Measurements from ENCODE around the gene APOF.
"Not testable (repeated sequence)": the region's sequence is repeated elsewhere in the genome, so short reads cannot be mapped to it uniquely, and the experiment has no call there.

APOF gene

GRCh38 chr12:56361487-56362129, 1.0 kb downstream of the APOF start:
- DNase-seq, result no peak

- DNase-seq, result peak; percentile 100
These were observed 2.5 kb downstream of the APOF start, which contains the start of gene STAT2 for GRCh38 chr12:56359851-56360767. STAT2 (minus strand) TSS chr12:56360107; CDS start chr12:56356571, 3,536 bp downstream.

DNA sequence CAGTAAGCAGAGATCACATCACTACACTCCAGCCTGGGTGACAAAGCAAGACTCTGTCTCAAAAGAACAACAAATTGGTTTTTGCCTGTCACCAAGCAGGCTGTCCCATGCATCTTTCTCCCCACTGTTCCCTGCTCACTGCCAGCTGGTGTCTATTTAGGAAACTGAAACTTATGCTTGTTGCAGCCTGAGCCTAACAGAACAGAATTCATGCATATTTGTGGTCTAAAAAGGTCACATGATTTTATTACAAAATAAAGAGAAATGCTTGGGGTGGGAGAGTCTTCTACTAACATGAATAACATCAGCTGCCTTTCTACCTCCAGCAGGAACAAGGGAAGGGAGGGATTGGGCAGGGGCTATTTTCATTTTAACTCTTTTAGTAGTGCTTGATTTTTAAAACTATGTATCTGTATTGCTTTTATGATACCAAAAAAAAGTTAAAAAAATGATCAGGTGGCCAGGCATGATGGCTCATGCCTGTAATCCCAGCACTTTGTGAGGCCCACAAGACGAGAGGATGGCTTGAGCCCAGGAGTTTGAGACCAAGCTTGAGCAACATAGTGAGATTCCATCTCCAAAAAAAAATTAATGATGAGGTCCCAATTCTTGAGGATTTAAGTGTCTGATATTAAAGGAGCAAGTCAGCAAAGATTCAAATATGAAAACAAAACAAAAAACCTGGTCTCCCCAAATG, 3.7 kb downstream of the APOF start:
- DNase-seq, result peak; percentile 63

- DNase-seq, result no peak
These were observed 11.3 kb downstream of the APOF start for GRCh38 chr12:56351325-56351724.

DNA sequence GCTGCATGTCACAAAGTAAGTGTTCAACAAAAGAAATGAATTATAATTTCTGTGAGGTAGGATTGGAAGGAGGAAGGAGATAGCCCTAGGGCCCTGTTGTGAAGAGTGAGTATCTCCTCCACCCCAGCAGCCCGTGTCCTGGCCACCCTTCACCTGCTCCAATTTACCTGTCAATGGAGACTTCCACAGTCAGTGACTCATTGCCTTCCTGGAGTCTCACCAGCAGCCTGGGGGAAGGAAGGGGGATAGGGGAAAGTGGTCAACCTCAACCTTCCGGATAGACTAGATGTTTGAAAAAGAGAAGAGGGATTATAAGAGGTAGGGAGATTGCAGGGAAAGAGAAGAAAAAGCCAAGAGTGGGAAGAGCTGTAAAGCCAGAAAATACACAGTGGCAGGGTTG, 12.0 kb downstream of the APOF start:
- no peak for DNase-seq

- DNase-seq, result no peak
These were observed 13.9 kb downstream of the APOF start for GRCh38 chr12:56348776-56349175.

DNA sequence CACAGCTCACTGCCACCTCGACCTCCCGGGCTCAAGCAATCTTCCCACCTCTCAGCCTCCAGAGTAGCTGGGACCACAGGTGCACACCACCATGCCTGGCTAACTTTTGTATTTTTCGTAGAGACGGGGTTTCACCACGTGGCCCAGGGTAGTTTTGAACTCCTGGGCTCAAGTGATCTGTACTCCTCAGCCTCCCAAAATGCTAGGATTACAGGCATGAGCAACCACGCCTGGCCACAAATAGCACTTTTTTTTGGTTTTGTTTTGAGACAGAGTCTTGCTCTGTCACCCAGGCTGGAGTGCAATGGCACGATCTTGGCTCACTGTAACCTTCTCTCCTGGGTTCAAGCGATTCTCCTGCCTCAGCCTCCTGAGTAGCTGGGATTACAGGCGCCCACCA, 15.4 kb downstream of the APOF start:
- DNase-seq, result not testable (repeated sequence)

GRCh38 chr12:56346675-56347074, 16.0 kb downstream of the APOF start:
- DNase-seq, result no peak

GRCh38 chr12:56342290-56342689, 20.4 kb downstream of the APOF start:
- DNase-seq, result not testable (repeated sequence)

- DNase-seq, result no peak
These were observed 21.0 kb downstream of the APOF start for GRCh38 chr12:56341616-56342015.

- DNase-seq, result no peak
These were observed 23.6 kb downstream of the APOF start for GRCh38 chr12:56339158-56339422.

GRCh38 chr12:56338308-56339157, 24.1 kb downstream of the APOF start, which contains the start of gene IL23A:
IL23A (plus strand) TSS chr12:56338884; CDS start chr12:56339045, 161 bp downstream.
- DNase-seq, result peak; percentile 45

GRCh38 chr12:56337753-56338251, 24.9 kb downstream of the APOF start:
- no peak for DNase-seq

- no peak for DNase-seq
These were observed 26.1 kb downstream of the APOF start for GRCh38 chr12:56336361-56337167.

DNA sequence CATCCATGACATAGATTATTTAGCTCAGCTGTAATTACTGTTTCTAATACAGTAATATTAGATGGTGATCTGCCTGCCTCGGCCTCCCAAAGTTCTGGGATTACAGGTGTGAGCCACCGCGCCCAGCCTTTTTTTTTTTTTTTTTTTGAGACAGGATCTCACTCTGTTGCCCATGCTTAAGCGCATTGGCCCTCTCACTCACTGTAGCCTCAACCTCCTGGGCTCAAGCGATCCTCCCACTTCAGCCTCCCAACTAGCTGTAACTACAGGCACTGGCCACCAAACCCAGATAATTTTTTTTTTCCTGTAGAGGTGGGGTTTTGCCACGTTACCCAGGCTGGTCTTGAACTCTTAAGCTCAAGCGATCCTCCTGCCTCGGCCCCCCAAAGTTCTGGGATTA, 27.1 kb downstream of the APOF start:
- DNase-seq, result not testable (repeated sequence)

- no peak for DNase-seq
These were observed 28.2 kb downstream of the APOF start for GRCh38 chr12:56334490-56334793.

DNA sequence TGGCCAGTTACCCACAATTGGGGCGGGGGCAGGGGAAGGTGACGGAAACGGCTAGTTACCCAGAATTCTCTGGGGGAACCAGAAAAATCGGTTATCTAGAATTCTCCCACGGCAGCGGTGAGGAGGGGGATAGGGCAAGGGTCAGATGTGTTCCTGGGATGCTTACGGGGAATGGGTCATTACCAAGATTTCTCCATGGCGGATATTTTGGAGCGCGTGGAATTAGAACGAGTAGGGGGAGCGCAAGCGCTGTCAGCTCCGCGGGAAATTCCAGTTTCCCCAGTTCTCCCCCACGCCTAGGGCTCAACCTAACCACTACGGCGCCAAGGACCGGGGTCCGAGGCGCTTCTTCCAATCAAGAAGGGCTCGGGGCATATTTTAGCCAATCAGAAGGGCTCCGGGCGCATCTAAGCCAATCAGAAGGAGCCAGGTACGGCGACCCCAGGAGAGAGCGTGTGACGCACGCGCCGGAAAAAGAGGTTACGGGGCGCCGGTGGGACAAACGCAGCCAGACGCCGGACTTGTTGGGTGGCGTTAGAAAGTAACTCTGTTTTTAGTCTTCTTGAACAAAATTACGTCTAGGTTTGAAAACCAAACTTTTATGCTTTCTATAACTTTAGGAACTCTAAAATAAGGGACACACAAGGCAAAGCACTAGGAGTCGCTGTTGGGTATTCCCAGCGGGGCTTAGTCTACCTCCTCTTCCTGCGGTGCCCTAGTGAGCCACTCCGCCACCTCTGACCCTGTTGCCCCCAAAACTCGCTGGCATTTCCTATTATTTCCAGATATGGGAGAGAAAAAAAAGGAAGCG, 28.8 kb downstream of the APOF start, which contains the start of gene PAN2:
Gene PAN2, minus strand, starts transcription at position 322 of the 811 bp plus-strand sequence. CDS start 906 bp downstream, outside the sequence.
- DNase-seq, result peak; percentile 100

- DNase-seq, result no peak
These were observed 29.4 kb downstream of the APOF start for GRCh38 chr12:56333197-56333678.

- DNase-seq, result no peak
These were observed 30.0 kb downstream of the APOF start for GRCh38 chr12:56332512-56333196.

DNA sequence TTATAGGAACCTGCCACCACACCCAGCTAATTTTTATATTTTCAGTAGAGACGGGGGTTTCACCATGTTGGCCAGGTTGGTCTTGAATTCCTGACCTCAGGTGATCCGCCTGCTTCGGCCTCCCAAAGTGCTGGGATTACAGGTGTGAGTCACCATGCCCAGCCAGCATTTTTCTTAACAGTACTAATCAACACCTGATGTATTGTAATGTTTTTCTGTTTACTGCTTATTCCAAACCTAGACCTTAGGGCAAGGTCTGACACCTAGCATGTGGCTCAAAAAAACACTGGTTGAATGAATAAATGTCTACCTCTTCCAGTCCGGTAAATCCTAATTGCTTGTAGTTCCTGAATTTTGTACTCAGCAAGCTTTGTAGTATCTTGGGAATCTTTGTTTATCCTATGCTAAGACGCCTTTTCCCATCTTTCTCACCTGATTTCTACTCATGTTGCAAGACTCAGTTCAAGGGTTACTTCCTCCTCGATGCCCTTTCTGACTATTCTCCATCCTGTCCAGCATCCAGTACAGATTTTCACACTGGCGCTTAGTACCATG, 31.6 kb downstream of the APOF start:
- no peak for DNase-seq
